Measurements from ENCODE around the gene ELOVL5.
A peak's percentile ranks its signal among the peaks of the same experiment; 100 is the strongest.
"Not testable (repeated sequence)": the region's sequence is repeated elsewhere in the genome, so short reads cannot be mapped to it uniquely, and the experiment has no call there.

Gene ELOVL5

DNA sequence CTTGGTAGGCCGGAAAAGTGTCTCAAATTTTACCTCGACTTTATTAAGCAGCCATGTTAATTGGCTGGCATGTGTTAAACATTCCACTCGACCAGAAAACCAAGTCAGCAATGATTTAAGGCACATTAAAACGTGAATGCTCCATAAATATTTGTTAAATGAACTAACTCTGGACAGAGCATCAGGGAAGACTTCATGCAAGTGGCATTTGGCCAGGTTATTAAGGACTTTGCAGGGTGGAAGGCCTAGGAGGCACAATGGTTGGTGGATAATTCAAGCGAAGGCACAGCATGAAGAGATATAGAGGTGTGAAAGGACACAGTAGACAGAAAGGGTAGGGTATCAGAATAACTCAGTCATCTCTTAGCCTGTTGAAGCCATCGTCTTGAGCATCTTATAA, 23.0 kb downstream of the ELOVL5 start:
- no peak for DNase-seq (ENCODE audit: low spot score in 2 of 2)
- ATAC-seq: no peak
- Mint-ChIP-seq H3K9me3 (no peaks in the 10 kb centered on the region), H3K36me3 (peaks cover 29% of the 10 kb centered on the region), H3K4me3 (no peak overlapping the region), H3K27ac (peak overlapping the region; percentile 68), H3K4me1 (peaks cover 65% of the 10 kb centered on the region)

DNA sequence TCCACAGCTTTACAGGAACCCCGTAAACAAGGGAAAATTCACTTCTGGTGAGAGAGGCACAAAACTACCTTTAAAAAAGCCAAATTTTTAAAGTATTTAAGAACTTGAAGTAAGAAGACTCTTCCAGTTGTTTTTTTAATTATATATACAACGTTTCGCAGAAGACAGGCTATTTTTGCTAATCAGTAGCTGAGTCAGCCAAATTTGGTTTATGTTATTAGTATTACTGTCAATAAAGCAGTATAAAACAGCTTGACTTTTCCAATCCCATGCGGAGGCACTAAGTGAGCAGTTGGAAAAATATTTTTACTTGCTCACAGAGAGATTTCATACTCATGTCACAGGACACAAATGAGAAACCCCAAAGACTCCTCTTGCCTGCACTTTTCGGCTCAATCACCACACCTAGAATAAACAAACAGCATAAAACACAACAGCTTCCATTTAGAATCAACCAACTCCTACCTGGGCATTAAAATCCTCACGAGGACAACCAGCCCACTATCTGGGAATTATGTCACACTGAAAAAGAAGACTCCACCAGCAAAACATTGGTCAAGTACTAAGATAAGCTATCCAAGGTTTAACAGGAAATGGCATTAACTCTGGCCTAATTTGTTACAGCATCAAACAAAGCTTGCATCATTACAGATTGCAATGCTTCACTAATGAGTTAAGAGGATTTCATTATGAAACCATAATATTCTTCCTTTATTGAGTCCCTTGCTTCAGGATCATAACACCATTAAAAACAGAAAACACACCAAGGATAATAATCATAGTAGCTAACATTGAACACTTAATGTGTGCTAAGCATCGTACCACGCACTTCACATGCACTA, 26.3 kb downstream of the ELOVL5 start:
- no peak for DNase-seq (ENCODE audit: low spot score in 2 of 2)
- ATAC-seq: no peak
- H3K4me3 Mint-ChIP-seq: no peak overlapping the region
- no peaks in the 10 kb centered on the region for H3K9me3 Mint-ChIP-seq
- peak overlapping the region; percentile 53 for H3K27ac Mint-ChIP-seq
- peaks cover 56% of the 10 kb centered on the region for H3K4me1 Mint-ChIP-seq
- H3K36me3 Mint-ChIP-seq: peaks cover 20% of the 10 kb centered on the region

DNA sequence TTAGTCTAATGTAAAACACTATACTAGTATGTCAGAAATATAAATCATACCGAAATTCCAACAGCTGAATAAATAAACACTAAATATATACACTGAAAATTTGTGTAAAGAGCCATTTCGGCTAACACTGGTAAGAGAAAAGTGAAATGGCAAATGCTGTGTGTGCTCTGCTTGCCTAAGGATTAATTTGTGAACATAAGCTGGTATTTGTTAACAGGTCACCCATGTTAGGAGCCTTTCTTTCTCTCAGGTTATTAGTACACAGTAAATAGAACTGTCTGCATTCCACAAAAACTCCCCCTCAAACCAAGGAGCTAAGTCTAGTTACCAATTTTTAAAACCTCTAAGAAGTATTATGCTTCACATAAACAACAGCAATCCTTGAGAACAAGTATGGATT, 27.0 kb downstream of the ELOVL5 start:
- no peak for DNase-seq (ENCODE audit: low spot score in 2 of 2)
- Mint-ChIP-seq H3K9me3 (no peaks in the 10 kb centered on the region), H3K4me1 (peaks cover 56% of the 10 kb centered on the region)

DNA sequence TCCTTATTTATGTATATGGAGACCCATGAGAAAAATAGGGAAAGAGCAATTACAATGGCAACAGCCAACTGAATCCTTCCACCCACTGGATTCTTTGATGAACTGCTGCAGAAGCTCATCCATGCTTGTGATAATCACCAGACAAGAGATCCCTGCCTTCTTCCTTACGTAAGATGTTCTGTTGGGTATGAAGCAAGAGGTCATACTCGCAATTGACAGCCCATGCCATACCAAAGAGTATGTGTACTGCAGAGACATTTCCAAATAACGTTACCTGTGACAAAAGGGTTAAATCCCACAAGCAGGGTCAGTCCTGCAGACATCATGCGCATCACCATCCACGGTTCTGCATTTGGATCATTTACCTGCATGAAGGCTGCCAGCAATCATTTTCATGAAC, 27.8 kb downstream of the ELOVL5 start:
- H3K4me3 Mint-ChIP-seq: no peak overlapping the region
- H3K27ac Mint-ChIP-seq: no peak overlapping the region
- ATAC-seq (no peak), DNase-seq (ENCODE audit: low spot score in 2 of 2) (no peak)
- peaks cover 15% of the 10 kb centered on the region for H3K36me3 Mint-ChIP-seq
- no peaks in the 10 kb centered on the region for H3K9me3 Mint-ChIP-seq
- peaks cover 56% of the 10 kb centered on the region for H3K4me1 Mint-ChIP-seq

More for the DNA sequence above, 27.0 kb downstream of the ELOVL5 start:
- no peak overlapping the region for H3K4me3 Mint-ChIP-seq
- no peak for ATAC-seq
- H3K36me3 Mint-ChIP-seq: peaks cover 15% of the 10 kb centered on the region
- peak overlapping the region; percentile 53 for H3K27ac Mint-ChIP-seq

DNA sequence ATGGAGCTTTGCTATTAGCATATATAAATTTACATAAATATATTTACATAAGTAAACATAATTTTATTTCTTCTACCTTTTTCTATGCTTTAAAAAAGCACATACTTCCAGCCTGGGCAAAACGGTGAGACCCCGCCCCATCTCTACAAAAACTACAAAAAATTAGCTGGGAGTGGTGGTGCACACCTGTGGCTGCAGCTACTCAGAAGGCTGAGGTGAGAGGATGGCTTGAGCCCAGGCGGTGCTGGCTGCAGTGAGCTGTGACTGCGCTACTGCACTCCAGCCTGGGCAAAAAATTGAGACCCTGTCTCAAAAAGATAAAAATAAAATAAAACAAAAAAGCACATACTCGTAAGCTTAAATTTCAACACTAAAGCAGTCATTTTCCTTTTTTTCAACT, 30.3 kb downstream of the ELOVL5 start:
- ATAC-seq (no peak), DNase-seq (ENCODE audit: low spot score in 2 of 2) (no peak)
- Mint-ChIP-seq H3K4me3 (no peak overlapping the region), H3K36me3 (peaks cover 4% of the 10 kb centered on the region), H3K27ac (no peak overlapping the region), H3K4me1 (peaks cover 58% of the 10 kb centered on the region), H3K9me3 (no peaks in the 10 kb centered on the region)

DNA sequence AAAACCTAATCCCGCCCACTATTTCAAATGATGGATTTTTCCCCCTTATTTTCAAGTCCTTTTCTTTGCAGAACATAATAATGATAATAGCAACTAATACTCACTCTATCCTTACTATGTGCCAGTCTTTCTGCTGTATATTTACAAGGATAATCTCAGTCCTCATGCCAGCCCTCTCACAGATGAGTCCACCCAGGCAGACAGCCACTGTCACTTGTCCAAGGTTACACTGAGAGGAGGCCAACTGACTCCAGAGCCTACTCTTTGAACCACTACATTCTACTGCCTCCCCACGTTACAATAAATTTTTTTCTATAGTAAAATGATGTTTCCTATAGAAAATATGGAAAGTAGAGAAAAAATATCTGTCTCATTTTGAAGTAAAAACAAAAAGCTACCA, 30.9 kb downstream of the ELOVL5 start:
- Mint-ChIP-seq H3K4me3 (no peak overlapping the region), H3K4me1 (peaks cover 58% of the 10 kb centered on the region), H3K9me3 (no peaks in the 10 kb centered on the region), H3K27ac (no peak overlapping the region), H3K36me3 (peaks cover 4% of the 10 kb centered on the region)
- no peak for ATAC-seq
- DNase-seq (ENCODE audit: low spot score in 2 of 2): no peak

DNA sequence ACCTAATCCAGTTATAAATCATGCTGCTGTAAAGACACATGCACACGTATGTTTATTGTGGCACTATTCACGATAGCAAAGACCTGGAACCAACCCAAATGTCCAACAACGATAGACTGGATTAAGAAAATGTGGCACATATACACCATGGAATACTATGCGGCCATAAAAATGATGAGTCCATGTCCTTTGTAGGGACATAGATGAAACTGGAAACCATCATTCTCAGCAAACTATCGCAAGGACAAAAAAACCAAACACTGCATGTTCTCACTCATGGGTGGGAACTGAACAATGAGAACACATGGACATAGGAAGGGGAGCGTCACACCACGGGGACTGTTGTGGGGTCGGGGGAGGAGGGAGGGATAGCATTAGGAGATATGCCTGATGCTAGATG, 31.5 kb downstream of the ELOVL5 start:
- not testable (repeated sequence) for H3K4me3 Mint-ChIP-seq; ATAC-seq; H3K36me3 Mint-ChIP-seq; H3K27ac Mint-ChIP-seq; DNase-seq (ENCODE audit: low spot score in 2 of 2); H3K9me3 Mint-ChIP-seq
- peaks cover 58% of the 10 kb centered on the region for H3K4me1 Mint-ChIP-seq

DNA sequence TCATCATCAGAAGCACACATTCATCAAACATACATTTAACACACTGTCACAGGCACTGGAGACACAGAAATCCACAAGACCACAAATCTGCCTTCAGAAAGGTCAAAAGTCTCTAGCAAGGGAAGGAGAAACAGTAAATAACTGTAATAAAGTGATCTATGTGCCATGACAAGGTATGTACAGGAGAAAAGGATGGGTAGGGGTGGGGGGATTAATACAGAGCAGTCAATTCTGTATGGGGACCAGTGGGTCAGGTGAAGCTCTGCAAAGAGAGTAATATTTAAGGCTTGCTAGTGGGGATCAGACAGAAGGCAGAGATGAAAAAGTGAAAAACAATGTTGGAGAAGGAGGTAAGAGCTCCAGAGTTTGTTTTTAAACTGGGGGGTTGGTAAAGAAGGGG, 32.6 kb downstream of the ELOVL5 start:
- H3K4me3 Mint-ChIP-seq: no peak overlapping the region

DNA sequence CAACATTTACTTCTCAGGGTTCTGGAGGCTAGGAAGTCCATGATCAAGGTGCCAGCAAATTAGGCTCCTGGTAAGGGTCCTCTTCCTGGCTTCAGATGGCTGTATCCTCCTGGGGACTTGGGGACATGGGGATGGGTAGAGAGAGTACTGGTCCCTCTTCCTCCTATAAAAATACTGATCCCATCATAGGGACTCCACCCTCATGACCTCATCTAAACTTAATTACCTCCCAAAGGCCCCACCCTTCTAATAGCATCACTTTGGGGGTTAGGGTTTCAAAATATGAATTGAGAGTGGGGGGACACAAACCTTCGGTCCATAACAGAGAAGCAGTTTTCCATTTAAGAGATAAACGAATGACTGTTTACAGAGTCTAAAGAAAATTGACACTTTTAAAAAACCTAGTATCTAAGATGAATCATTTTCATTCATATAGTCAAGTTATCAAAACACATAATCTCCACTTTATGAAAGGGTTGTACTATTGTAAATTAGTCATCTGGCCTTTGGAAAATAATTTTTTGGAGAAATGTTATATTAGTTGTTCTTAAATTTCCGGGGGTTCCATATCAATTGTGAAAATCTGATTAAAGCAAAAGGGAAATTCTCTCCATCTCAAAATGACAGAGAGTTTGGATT, 33.5 kb downstream of the ELOVL5 start:
- no peak overlapping the region for H3K4me3 Mint-ChIP-seq
- H3K9me3 Mint-ChIP-seq: no peaks in the 10 kb centered on the region
- ATAC-seq (peak; percentile 20), DNase-seq (ENCODE audit: low spot score in 2 of 2) (no peak)
- peaks cover 8% of the 10 kb centered on the region for H3K36me3 Mint-ChIP-seq
- H3K27ac Mint-ChIP-seq: peak overlapping the region; percentile 21
- H3K4me1 Mint-ChIP-seq: peaks cover 75% of the 10 kb centered on the region

More for the DNA sequence above, 32.6 kb downstream of the ELOVL5 start:
- Mint-ChIP-seq H3K27ac (peak overlapping the region; percentile 21), H3K9me3 (no peaks in the 10 kb centered on the region), H3K4me1 (peaks cover 65% of the 10 kb centered on the region), H3K36me3 (peaks cover 5% of the 10 kb centered on the region)
- ATAC-seq: no peak
- no peak for DNase-seq (ENCODE audit: low spot score in 2 of 2)

DNA sequence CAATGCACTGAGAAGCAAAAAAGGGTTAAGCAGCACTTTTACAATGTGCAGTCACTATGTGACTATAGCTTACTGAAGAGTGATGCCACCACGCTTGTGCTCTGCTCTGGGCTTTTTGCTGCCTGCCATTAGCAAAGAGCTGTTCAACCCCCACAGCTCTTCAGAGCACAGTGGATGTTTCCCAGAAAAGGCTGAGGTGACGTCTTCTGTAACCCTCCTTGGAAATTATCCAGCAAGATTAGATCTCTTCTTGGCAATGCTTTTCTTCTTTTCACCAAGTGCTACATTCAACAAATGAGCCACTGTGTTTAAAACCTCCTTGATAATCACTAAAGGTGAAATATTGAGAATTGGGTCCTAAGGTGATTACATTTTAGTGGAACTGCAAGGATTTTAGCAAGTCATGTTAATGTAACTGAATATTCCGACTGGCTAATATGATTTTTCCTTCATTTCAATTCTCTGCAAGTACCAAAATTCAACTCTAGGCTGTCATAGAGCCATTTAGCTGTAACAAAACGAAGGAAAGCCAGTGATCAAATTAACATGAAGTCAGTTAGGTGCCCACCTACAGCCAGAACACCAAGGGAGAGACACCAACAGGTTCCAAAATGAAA, 34.9 kb downstream of the ELOVL5 start:
- DNase-seq (ENCODE audit: low spot score in 2 of 2) (no peak), ATAC-seq (no peak)
- H3K36me3 Mint-ChIP-seq: peaks cover 8% of the 10 kb centered on the region
- H3K4me1 Mint-ChIP-seq: peaks cover 82% of the 10 kb centered on the region
- no peaks in the 10 kb centered on the region for H3K9me3 Mint-ChIP-seq
- no peak overlapping the region for H3K4me3 Mint-ChIP-seq
- peak overlapping the region; percentile 48 for H3K27ac Mint-ChIP-seq

DNA sequence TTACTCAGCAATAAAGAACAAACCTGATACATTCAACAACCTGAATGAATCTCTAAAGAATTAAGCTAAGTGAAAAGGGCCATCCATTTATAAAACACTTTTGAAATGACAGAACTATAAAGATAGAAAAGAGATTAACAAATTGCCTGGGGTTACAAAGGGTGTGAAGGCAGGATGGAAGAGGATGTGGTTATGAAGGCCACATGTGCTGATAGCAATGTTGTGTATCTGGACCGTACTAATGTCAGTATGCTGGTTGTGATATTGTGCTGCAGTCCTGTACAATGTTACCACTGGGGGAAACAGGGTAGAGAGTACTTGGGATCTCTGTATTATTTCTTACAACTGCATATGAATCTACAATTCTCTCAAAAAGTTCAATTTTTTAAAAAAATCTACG, 36.4 kb downstream of the ELOVL5 start:
- Mint-ChIP-seq H3K36me3 (peaks cover 8% of the 10 kb centered on the region), H3K27ac (peak overlapping the region; percentile 24), H3K9me3 (no peaks in the 10 kb centered on the region), H3K4me1 (peaks cover 94% of the 10 kb centered on the region), H3K4me3 (peak overlapping the region; percentile 4)
- DNase-seq (ENCODE audit: low spot score in 2 of 2) (no peak), ATAC-seq (peak; percentile 78)

DNA sequence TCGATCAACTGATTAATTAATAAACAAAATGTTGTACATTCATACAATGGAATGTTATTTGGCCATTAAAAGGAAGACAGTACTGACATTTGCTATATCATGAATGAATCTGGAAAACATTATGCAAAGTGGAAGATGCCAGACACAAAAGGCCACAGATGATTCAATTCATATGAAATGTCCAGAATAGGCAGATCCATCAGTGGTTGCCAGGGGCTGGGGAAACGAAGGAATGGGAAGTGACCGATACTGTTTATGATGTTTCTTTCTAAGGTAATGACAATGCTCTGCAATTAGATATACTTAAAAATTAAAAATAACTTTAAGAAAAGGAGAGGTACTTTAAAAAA, 37.2 kb downstream of the ELOVL5 start:
- Mint-ChIP-seq H3K4me3 (peak overlapping the region; percentile 50), H3K4me1 (peaks cover 91% of the 10 kb centered on the region), H3K9me3 (no peaks in the 10 kb centered on the region), H3K36me3 (peaks cover 8% of the 10 kb centered on the region), H3K27ac (peak overlapping the region; percentile 75)
- no peak for ATAC-seq
- no peak for DNase-seq (ENCODE audit: low spot score in 2 of 2)

DNA sequence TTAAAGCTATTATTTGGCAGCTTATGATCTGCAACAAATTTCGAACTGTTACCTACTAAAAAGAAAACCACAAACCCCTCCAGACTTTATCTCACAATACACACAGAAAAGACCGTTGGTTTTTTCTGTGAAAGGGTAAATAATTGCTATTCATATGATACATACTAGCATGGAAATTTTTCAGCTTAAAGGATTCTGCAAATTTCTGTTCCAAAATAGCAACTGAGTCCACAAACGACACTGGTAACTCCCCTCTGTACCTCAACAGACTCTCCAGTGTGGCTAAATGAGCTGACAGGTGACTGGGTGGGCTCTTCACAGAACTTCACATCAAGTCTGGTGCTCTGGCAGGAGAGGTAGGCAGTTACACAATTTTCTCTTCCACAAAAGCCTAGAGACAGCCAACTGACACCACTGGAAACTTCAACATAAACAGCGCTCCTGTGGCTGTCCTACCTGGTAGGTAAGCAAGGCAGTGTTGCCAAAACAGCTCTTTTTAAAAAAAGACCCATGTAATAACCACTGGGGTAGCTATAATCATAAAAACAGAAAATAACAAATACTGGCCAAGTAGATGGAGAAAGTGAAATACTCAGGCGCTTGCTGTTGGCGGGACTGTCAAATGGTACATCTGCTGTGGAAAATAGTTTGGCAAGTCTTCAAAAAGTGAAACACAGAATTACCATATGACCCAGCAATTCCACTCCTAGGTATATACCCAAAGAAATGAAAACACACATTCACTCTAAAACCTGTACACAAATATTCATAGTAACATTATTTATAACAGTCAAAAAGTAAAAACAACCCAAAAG, 37.8 kb downstream of the ELOVL5 start:
- H3K9me3 Mint-ChIP-seq: no peaks in the 10 kb centered on the region
- ATAC-seq (no peak), DNase-seq (ENCODE audit: low spot score in 2 of 2) (no peak)
- H3K4me3 Mint-ChIP-seq: peak overlapping the region; percentile 50
- H3K27ac Mint-ChIP-seq: peak overlapping the region; percentile 75
- peaks cover 8% of the 10 kb centered on the region for H3K36me3 Mint-ChIP-seq
- peaks cover 91% of the 10 kb centered on the region for H3K4me1 Mint-ChIP-seq

DNA sequence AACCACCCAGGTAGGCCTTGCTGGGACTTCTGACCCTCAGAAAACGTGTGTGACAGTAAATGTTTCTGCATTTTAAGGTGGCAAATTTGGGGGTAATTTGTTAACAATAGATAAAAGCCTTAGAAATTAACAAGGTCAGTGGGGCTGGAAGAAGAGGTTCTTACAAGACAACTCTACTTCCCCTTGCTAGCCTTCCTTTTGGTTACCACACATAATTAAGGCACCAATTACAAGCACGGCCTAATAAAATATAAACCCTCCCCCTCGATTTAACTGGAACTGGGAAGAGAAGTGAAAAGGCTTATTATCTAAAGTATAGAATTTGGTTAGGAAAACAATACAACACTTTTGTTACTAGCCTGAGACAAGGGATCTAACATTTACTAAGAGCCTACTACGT, 38.8 kb downstream of the ELOVL5 start:
- H3K4me3 Mint-ChIP-seq: peak overlapping the region; percentile 50
- no peaks in the 10 kb centered on the region for H3K9me3 Mint-ChIP-seq
- H3K36me3 Mint-ChIP-seq: peaks cover 8% of the 10 kb centered on the region
- H3K4me1 Mint-ChIP-seq: peaks cover 83% of the 10 kb centered on the region
- DNase-seq (ENCODE audit: low spot score in 2 of 2) (no peak), ATAC-seq (no peak)
- peak overlapping the region; percentile 75 for H3K27ac Mint-ChIP-seq

All from stimulated activated effector memory CD8-positive, alpha-beta T cell treated with anti-CD3 and anti-CD28 coated beads, Interleukin-12 subunit alpha, Interleukin-12 subunit beta, amount 100 ng/mL, for 72 hours (primary cell).